Suppressor macrophage treated with lipopolysaccharide for 1 hour (primary cell): ENCODE results near the gene RNF112.

ENCODE experiments used
- DNase-seq, 3 donors: peaks; one replicate each; pipeline ENCODE4 v3.0.0-alpha.2; 2020 to 2022

RNF112 gene, protein sequence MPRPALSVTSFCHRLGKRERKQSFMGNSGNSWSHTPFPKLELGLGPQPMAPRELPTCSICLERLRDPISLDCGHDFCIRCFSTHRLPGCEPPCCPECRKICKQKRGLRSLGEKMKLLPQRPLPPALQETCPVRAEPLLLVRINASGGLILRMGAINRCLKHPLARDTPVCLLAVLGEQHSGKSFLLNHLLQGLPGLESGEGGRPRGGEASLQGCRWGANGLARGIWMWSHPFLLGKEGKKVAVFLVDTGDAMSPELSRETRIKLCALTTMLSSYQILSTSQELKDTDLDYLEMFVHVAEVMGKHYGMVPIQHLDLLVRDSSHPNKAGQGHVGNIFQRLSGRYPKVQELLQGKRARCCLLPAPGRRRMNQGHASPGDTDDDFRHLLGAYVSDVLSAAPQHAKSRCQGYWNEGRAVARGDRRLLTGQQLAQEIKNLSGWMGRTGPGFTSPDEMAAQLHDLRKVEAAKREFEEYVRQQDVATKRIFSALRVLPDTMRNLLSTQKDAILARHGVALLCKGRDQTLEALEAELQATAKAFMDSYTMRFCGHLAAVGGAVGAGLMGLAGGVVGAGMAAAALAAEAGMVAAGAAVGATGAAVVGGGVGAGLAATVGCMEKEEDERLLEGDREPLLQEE

GRCh38 chr17:19410875-19411620 is at the start of gene RNF112:
Gene RNF112 (plus strand): TSS chr17:19411232. CDS start chr17:19411409, 177 bp downstream.
- no peak for DNase-seq

DNA sequence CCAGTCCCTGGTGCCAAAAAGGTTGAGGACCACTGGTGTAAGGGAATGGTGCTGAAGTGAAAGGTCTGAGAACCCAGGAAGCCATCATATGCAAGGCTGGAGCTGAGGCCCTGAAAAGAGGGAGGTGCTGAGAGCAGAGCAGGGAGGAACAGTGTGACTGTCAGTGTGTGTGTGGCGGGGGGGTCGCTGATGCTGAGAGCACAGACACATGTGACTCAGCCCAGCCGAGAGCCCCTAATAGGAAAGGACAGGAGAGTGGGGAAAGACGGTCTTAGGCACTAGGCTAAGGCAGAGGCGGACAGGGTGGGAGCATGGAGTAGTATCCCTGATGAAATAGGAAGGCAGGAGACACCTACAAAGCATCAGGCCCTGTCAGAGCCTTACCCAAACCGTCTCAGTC is 49.7 kb upstream of the RNF112 start:
- no peak for DNase-seq

- DNase-seq: no peak
Observed at GRCh38 chr17:19361944-19362276, 49.1 kb upstream of the RNF112 start.

DNA sequence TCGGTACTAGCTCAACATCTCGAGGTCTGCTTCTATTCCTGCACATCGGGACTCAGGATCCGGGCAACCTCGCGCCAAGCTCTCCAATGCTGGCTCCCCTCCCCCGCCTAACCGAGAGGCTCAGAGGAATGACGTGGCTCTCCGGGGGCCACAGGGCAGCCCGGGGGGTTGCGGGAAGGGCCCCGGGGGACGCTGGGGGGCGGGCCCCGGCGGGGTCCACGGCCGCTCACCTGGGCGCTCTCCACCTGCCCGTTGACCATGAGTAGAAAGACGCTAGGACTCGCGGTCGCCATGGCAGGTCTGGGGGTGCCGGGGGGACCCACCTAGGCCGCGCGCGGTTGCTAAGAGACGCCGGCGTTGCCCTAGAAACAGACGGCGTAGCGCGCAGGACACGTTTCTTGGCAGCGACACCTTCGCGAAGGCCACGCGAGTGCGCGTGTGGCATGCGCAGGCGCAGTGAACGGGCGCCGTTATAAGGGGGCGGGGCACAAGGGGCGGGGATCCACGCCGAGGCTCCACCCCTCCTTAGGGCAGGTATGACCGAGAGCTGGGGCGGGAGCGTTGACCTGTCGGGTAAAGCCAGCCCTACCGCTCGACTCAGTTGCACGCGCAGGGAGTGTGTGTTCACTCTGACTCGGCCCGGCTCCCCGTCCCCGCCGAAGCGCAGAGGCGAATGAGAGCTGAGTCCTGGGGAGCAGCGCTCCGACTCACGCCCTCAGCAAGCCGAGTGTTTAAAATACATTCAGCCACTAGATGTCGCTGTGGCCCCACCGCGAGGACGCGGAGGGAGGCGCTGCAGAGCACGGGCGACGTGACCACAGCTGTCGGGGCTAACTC is 48.5 kb upstream of the RNF112 start, which contains the start of gene B9D1:
Gene B9D1 (minus strand): TSS at position 447 of the 837 bp plus-strand sequence. CDS start 154 bp downstream, at position 293.
- peak; percentile 92 to 97 (median 93) for DNase-seq

DNA sequence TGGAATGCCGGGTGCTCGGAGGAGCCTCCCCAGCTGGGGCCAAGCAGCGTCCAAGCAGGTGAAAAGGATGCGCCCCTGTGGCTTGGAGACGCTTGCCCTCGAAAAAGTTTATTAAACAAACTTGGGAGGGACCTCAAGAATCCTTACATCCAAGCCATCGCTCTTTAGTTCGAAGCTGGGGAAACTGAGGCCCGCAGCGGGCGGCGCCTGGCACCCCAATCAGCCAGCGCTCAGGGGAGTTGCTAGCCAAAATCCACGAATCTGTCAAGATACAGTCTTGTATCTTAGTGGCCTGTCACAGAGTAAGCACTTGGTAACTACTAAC is 48.0 kb upstream of the RNF112 start:
- DNase-seq: no peak

DNA sequence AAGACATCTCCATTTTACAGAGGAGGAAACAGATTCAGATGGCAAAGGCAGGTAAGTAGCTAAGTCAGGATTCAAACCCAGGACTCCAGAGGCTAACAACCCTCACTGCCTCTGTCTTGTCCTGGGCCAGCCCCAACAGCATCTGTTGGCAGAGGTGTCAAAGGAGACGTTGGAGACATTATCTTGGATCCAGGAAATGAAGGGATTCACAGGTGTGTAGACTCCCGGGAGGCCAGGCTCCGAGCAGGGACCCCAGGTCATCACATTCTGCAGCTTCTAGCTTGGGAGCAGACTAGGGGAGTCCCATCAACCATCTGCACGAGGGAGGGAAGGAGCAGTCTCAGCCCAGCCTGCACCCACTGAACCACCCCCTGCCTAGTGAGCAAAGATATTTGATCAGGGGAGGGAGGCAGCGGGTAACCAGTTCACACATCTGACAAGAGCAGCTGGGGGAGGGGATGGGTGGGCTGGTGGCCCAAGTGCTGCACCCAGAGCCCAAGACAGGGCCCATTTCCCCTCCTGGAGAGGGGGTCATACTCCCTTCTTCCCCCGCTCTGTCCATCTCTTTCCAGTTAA is 47.5 kb upstream of the RNF112 start:
- DNase-seq: no peak

DNA sequence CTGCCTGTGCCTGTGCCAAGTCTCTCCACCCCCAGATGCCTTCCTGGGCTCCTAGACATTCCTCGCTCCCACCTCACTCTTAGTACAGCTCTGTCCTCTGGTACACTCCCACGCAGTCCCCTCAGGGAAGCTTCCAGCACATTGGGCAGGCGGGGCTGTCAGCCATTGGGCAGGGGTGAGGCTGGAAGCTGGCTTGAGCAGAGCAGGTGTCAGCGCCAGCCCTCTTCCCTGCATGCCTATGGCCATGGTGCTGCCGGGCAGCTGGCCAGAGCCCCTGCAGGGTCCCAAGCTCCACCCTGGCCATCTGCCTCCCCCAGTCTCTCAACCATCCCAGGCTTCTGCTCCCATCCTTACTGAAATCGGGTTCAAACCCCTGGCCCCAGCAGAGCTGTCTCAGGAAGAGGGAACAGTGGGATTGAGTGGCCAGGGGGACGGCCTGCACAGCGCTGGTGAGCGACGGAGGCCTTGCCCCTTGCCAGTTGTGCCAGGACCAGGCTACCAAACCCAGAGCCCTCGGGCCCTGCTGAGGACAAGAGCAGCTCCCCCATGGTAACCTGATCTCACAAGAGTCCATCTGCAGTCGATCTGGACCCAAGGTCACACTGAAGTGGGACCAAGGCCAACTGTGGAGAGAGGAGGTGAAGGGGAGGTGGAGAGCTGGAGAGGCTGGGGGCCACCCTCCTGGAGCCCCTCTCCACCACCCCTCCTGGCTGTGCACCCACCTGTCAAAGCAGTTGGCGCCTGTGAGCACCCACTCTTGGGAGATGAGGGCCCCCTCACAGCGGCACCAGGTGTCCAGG is 46.1 kb upstream of the RNF112 start:
- no peak for DNase-seq

DNA sequence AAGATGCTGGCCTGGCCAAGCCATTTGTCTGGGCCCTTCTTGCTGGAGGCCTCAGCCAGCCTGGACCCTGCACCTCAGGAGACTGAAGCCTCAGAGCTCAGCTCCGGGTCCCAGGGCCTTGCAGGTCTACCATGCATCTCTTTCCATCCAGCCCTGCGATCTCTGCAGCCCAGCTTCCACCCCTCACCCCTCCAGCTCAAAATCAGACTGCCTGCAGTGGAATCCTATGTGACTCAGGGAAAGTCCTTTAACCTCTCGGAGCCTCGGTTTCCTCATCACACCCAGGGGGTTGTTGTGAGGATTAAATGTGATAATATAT is 45.6 kb upstream of the RNF112 start:
- DNase-seq: no peak

- no peak for DNase-seq
Observed at GRCh38 chr17:19365833-19366636, 45.0 kb upstream of the RNF112 start.

- no peak for DNase-seq
Observed at GRCh38 chr17:19366637-19366972, 44.4 kb upstream of the RNF112 start.

GRCh38 chr17:19368229-19368628 is 42.8 kb upstream of the RNF112 start:
- peak; percentile 55 to 72 (median 57) for DNase-seq

GRCh38 chr17:19369107-19369778 is 41.8 kb upstream of the RNF112 start:
- DNase-seq: no peak

DNA sequence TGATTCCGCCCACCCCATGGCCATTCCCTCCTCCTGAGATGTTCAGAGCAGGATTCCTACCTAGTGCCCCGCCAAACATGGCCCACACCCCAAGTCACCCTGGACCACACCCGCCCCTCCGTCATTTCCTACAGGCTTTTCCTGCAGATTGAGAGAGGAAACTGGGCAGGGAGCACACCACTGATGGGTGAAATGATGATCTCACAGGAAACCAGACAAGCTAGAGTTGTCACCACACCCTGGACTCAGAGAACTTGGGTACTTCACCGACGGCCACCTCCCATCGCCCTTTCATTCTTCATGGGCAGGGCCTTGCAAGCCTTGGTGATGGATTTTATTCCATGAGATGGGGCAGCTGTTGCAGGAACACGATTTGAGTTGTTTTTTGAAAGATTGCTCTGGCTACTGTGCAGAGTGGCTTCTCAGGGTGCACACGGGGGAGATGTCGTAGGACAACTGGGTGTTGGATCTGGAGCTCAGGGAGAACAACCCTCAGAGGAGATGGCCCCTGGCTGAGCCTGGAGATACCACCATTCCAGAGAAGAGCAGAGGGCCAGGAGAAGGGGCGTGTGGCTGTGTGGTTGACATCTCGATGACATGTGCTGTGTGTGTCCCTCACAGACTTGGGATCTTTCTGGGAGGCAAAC is 41.1 kb upstream of the RNF112 start:
- DNase-seq: peak in 2 of 3 donors; percentile 57 to 61

GRCh38 chr17:19370493-19370960 is 40.5 kb upstream of the RNF112 start:
- peak; percentile 73 to 82 (median 79) for DNase-seq

DNA sequence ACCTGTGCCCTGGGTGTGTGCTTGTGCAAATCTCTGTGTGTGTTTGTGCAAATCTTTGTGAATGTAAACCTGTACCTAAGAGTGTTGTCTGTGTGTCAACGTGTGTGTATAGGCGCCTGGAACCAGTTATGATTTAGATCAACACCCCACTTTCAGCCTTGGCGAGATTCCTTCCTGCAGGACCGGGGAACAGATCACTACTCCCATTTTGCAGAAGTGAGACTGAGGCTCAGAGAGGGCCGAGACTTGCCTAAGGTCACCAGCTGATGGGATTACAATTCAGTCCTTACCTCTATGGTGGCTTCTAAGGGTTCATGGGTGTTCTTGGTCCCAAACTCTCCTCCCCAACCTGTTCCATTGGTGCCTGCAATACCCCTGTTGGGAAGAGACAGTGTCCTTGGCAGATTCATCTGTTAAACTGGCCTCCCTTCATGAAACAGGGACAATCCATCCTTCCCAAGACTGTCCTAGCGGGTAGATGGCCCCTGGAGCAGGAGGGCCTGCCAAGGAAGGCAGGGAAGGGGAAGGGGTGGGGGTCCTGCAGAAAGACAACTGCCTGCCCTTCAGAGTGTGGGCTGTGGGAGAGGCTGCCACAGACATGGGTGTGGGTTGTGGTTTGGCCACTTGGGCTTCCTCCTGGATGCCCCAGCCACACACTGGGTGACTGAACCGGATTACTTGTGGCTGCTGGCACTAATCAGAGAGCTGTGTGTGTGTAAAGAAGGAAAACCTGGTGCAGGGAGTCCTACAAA is 39.6 kb upstream of the RNF112 start:
- peak in 2 of 3 donors; percentile 30 to 36 for DNase-seq

DNA sequence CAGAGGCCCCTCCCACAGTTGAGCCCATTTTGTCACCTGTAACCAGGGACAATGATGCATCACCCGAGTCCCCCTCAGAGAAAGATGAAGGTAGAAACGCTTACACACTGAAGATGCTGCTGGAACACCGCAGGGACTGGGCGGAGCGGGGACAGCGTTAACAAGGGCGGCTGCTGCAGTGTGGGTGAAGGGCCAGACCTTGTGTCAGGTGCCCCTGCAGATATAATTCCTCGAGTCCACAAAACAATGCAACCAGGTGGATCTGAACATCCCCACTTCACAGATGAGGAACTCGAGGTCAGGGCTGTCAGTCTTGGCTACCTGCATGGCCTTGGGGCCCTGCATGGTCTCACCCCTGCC is 39.0 kb upstream of the RNF112 start:
- DNase-seq: no peak

DNA sequence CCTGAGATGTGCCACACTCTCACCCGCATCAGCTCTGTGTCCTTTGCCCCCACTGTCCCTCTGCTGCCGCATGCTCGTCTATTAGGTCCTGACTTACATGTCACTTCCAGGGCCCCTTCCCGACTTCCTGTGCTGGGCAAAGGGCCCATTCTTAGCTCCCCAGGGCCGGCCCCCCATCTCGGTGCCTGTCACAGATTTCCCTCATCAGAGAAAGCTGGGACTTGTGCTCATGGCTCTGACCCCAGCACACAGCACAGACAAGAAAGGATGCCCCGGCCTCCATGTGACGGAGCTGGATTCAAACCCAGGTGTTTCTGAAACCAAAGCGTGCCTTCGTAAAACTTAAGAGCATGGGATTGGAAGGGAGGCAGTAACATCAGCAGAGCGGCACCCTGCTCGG is 38.6 kb upstream of the RNF112 start:
- DNase-seq: no peak

- DNase-seq: peak in 1 of 3 donors; percentile 44
Observed at GRCh38 chr17:19372866-19373504, 38.0 kb upstream of the RNF112 start.

- no peak for DNase-seq
Observed at GRCh38 chr17:19374136-19374535, 36.9 kb upstream of the RNF112 start.
